ACC112 (cell line): ENCODE results near the gene APOC1.
"Not testable (repeated sequence)": the region's sequence is repeated elsewhere in the genome, so short reads cannot be mapped to it uniquely, and the experiment has no call there.

Source experiments
- H2AFZ ChIP-seq: fragments of 200-600 bp; sonication (generic); one replicate; pipeline ENCODE4 v1.6.0; 2017; ENCODE audit warnings: antibody characterized with exemption, low read length; ENCODE audit not compliant: unreplicated experiment
- H3K27ac ChIP-seq: fragments of 200-600 bp; sonication (generic); 2 replicates; pipeline ENCODE4 v1.5.1; 2014; ENCODE audit warnings: low read depth, mild to moderate bottlenecking, antibody characterized with exemption, low read length, moderate library complexity
- H3K27me3 ChIP-seq: fragments of 200-600 bp; sonication (generic); 2 replicates; pipeline ENCODE4 v1.6.1; 2014; ENCODE audit warnings: mild to moderate bottlenecking, antibody characterized with exemption, low read length, moderate library complexity, mixed read lengths; ENCODE audit not compliant: insufficient read depth
- H3K36me3 ChIP-seq: fragments of 200-600 bp; sonication (generic); 2 replicates; pipeline ENCODE4 v1.6.1; 2016; ENCODE audit warnings: mild to moderate bottlenecking, antibody characterized with exemption, low read length, moderate library complexity, mixed read lengths; ENCODE audit not compliant: insufficient read depth
- H3K4me1 ChIP-seq: fragments of 200-600 bp; sonication (generic); one replicate; pipeline ENCODE4 v1.6.1; 2016; ENCODE audit warnings: low read length, mixed read lengths; ENCODE audit not compliant: insufficient read depth, unreplicated experiment, control insufficient read depth
- H3K4me3 ChIP-seq: fragments of 200-600 bp; sonication (generic); 2 replicates; pipeline ENCODE4 v1.5.1; 2014; ENCODE audit warnings: mild to moderate bottlenecking, low read depth, low read length
- H3K79me2 ChIP-seq: fragments of 200-600 bp; sonication (generic); one replicate; pipeline ENCODE4 v1.6.0; 2016; ENCODE audit warnings: low read length; ENCODE audit not compliant: control insufficient read depth, unreplicated experiment, insufficient read depth

Gene APOC1

DNA sequence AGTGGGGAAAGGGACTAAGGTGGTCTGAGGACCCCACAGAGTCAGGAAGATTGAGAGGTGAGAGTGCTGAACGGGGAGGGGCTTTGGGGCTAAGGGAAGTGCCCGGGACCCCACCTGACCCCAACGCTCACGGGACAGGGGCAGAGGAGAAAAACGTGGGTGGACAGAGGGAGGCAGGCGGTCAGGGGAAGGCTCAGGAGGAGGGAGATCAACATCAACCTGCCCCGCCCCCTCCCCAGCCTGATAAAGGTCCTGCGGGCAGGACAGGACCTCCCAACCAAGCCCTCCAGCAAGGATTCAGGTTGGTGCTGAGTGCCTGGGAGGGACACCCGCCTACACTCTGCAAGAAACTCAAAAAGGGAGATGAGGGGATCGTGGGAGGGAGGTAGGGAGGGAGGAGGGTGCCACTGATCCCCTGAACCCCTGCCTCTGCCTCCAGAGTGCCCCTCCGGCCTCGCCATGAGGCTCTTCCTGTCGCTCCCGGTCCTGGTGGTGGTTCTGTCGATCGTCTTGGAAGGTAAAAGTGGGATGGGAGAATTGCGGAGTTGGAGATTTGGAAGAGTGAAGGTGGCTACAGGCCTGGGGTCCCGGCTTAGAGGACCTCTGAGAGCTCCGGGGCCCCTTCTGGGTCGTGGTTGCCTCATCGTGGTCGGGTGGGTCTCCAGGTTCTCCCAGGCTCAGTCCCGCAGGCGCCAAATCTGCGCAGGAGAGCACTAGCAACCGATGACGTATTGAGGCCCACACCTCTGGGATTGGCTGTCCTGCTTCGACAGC, at the start of gene APOC1:
TSS of gene APOC1 (plus strand) at position 176 of the 774 bp plus-strand sequence. CDS start at position 460, 284 bp downstream.
- not testable (repeated sequence) for H3K79me2 ChIP-seq, H3K27me3 ChIP-seq, H3K27ac ChIP-seq, H3K36me3 ChIP-seq, H3K4me1 ChIP-seq
- Histone ChIP-seq H3K4me3 (peak within 1 kb of the TSS; percentile 76), H2AFZ (peak within 1 kb of the TSS; percentile 32)

DNA sequence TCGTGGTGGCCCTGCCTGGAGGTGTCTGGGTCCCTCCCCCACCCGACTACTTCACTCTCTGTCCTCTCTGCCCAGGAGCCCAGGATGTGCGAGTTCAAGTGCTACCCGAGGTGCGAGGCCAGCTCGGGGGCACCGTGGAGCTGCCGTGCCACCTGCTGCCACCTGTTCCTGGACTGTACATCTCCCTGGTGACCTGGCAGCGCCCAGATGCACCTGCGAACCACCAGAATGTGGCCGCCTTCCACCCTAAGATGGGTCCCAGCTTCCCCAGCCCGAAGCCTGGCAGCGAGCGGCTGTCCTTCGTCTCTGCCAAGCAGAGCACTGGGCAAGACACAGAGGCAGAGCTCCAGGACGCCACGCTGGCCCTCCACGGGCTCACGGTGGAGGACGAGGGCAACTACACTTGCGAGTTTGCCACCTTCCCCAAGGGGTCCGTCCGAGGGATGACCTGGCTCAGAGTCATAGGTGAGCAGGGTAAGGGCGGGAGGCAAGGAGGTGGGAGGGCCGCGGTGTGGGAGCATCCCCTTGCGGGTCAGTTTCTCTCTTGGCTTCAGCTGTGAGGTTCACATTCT, 49.1 kb upstream of the APOC1 start:
- H3K4me3 ChIP-seq, result no peak overlapping the region
- no peak overlapping the region for H3K27ac ChIP-seq
- H3K4me1 ChIP-seq, result no peaks in the 10 kb centered on the region
- no peaks in the 10 kb centered on the region for H3K27me3 ChIP-seq
- no peaks in the 10 kb centered on the region for H3K79me2 ChIP-seq
- no peak overlapping the region for H2AFZ ChIP-seq
- H3K36me3 ChIP-seq, result peaks cover 3% of the 10 kb centered on the region; the same call in 1 of the 2 replicates

DNA sequence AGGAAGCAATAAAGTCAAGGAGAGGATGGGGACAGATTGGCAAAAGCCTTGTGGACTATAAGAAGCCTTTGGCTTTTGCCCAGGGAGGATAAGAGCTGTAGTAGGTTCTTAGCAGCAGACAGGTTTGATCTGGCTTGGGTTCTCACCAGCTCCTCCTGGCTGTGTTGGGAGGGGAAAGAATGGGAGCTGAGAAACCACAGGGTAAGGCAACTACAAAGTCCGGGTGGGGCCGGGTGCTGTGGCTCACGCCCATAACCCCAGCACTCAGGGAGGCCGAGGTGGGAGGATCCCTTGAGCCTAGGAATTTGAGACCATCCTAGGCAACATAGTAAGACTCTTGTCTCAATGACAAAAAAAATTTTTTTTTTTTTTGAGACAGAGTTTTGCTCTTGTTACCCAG, 47.7 kb upstream of the APOC1 start:
- H3K36me3 ChIP-seq, result peaks cover 3% of the 10 kb centered on the region; the same call in 1 of the 2 replicates
- H3K4me3 ChIP-seq, result no peak overlapping the region
- H3K4me1 ChIP-seq, result no peaks in the 10 kb centered on the region
- no peak overlapping the region for H3K27ac ChIP-seq
- H3K27me3 ChIP-seq, result no peaks in the 10 kb centered on the region
- H3K79me2 ChIP-seq, result no peaks in the 10 kb centered on the region
- H2AFZ ChIP-seq, result no peak overlapping the region

DNA sequence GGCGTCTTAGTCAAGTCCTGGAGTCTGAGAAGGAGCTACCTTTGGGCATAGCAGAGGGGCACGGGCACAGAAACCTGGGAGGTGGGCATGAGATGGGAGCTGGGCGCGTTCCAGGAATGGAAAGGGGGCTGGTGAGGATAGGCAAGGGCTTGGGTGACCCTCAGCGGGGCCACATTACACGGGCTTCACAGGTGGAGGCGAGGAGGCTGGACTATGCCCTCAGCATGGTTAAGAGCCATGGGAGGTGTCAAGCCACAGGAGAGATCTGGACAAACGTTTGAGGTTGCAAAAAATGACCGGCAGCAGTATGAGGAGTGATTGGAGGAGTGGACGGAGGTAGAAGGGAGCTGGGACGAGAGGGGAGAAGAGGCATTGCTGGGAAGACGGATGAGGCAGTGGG, 46.8 kb upstream of the APOC1 start:
- Histone ChIP-seq H3K79me2 (no peaks in the 10 kb centered on the region), H3K4me1 (no peaks in the 10 kb centered on the region), H3K27me3 (no peaks in the 10 kb centered on the region), H3K36me3 (peaks cover 3% of the 10 kb centered on the region; the same call in 1 of the 2 replicates), H3K27ac (no peak overlapping the region), H2AFZ (no peak overlapping the region), H3K4me3 (no peak overlapping the region)

DNA sequence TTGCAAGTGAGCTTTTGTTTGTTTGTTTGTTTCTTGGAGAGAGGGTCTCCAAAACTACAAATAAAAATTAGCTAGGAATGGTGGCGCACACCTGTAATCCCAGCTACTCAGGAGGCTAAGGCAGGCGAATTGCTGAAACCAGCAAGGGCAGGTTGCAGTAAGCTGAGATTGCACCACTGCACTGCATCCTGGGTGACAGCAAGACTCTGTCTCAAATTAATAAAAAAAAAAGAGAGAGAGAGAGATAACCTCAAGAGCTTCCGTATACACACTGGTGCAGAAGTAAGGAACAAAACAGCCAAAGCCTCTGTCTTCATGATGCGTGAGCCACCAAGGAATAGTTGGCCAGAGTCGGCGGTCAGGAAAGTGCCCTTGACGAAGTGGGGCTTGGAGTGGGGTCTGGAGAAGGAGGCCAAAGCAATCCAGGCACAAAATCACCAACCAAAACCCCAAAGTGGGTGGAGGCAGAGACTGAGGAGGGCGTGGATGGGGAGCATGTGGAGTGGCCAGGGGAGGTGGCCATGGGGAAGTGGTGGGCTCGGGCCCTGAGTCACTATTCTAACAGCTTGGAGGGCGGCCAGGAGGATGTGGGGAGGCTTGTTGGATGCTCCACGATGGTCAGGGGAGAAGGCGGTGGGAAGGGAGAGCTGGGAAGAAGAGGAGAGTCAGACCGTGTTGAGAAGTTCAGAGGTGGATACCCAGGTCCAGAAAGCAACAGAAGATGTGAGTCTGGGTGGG, 44.5 kb upstream of the APOC1 start:
- no peak overlapping the region for H3K4me3 ChIP-seq
- no peaks in the 10 kb centered on the region for H3K79me2 ChIP-seq
- H3K36me3 ChIP-seq, result peaks cover 3% of the 10 kb centered on the region; the same call in 1 of the 2 replicates
- H3K27ac ChIP-seq, result no peak overlapping the region
- no peaks in the 10 kb centered on the region for H3K4me1 ChIP-seq
- no peak overlapping the region for H2AFZ ChIP-seq
- H3K27me3 ChIP-seq, result no peaks in the 10 kb centered on the region

DNA sequence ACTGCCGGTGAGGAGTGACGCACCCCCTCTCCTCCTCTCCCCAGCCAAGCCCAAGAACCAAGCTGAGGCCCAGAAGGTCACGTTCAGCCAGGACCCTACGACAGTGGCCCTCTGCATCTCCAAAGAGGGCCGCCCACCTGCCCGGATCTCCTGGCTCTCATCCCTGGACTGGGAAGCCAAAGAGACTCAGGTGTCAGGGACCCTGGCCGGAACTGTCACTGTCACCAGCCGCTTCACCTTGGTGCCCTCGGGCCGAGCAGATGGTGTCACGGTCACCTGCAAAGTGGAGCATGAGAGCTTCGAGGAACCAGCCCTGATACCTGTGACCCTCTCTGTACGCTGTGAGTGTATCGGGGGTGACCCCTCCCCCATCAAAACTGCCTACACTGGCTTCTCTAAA, 42.6 kb upstream of the APOC1 start:
- H3K36me3 ChIP-seq, result no peaks in the 10 kb centered on the region
- no peak overlapping the region for H3K27ac ChIP-seq
- H3K79me2 ChIP-seq, result no peaks in the 10 kb centered on the region
- no peak overlapping the region for H2AFZ ChIP-seq
- no peak overlapping the region for H3K4me3 ChIP-seq
- no peaks in the 10 kb centered on the region for H3K4me1 ChIP-seq
- H3K27me3 ChIP-seq, result no peaks in the 10 kb centered on the region

DNA sequence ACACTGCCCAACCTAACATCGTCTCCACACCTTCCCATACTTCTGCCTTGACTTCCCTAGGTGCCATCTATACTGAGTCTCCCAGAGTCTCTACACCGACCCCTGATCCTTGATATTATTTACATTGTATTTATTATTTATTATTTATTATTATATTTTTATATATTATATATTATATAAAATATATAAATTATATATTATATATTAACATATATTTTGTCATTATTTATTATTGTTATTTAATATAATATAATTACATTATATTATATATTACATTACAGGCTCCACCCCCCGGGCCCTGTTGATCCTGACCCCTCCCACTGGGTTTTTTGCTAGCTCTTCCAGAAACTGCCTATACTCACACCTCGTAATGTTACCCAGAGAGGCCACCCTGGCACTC, 41.7 kb upstream of the APOC1 start:
- H3K27ac ChIP-seq, result no peak overlapping the region
- H3K27me3 ChIP-seq, result no peaks in the 10 kb centered on the region
- H2AFZ ChIP-seq, result no peak overlapping the region
- no peaks in the 10 kb centered on the region for H3K4me1 ChIP-seq
- H3K36me3 ChIP-seq, result no peaks in the 10 kb centered on the region
- no peaks in the 10 kb centered on the region for H3K79me2 ChIP-seq
- H3K4me3 ChIP-seq, result no peak overlapping the region

DNA sequence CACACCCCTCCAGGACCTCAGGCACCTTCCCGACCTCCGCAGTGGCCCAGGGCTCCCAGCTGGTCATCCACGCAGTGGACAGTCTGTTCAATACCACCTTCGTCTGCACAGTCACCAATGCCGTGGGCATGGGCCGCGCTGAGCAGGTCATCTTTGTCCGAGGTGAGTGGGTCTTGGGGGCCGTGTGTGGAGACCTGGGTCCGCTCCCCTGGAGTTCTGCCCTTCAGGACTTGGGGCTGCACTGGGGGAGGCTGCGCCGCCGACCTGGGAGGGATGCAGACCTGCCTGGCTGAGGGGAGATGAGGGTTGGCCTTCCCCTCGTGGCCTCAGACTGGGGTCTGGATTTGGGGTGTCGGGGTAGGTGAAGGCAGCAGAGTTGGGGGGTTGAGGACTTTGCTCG, 40.1 kb upstream of the APOC1 start:
- no peaks in the 10 kb centered on the region for H3K27me3 ChIP-seq
- H3K4me3 ChIP-seq, result no peak overlapping the region
- H2AFZ ChIP-seq, result no peak overlapping the region
- no peak overlapping the region for H3K27ac ChIP-seq
- no peaks in the 10 kb centered on the region for H3K79me2 ChIP-seq
- H3K4me1 ChIP-seq, result no peaks in the 10 kb centered on the region
- H3K36me3 ChIP-seq, result no peaks in the 10 kb centered on the region

DNA sequence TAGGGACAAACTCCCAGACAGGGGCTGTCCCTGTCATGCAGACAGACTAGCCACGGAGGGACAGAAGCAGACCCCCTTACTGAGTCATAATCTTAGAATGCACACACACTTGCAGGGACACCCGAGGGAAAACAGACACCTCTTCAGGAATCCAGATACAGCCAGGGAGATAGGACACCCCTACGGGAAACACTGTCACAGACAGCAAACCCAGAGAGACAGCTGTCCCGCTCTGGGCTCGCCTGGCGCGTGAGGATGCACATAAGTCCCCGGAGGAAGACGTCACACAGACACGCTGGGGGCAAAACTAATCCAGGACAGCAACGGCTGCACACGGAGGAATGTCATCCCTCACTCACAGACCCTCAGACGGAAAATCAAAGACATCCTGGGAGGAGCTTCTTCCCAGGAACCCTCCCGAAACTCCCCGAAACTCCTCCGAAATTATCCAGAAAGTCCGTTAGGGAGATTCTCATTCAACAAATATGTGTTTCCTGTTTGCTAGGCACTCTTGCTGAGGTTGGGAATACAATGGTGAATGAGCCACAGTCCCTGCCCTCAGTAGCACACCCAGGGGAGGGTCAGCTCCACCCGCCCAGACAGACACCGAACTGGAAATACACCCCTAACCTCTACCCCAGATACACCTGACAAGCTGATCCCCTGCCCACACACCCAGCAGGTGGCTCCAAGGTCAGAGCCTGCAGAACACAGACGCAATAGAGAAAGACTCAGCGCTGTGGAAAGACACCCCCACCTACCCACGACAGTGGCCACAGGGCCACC, 38.5 kb upstream of the APOC1 start:
- Histone ChIP-seq H3K27ac (no peak overlapping the region), H3K27me3 (no peaks in the 10 kb centered on the region), H3K4me3 (no peak overlapping the region), H3K4me1 (no peaks in the 10 kb centered on the region), H3K36me3 (no peaks in the 10 kb centered on the region), H3K79me2 (no peaks in the 10 kb centered on the region), H2AFZ (no peak overlapping the region)

DNA sequence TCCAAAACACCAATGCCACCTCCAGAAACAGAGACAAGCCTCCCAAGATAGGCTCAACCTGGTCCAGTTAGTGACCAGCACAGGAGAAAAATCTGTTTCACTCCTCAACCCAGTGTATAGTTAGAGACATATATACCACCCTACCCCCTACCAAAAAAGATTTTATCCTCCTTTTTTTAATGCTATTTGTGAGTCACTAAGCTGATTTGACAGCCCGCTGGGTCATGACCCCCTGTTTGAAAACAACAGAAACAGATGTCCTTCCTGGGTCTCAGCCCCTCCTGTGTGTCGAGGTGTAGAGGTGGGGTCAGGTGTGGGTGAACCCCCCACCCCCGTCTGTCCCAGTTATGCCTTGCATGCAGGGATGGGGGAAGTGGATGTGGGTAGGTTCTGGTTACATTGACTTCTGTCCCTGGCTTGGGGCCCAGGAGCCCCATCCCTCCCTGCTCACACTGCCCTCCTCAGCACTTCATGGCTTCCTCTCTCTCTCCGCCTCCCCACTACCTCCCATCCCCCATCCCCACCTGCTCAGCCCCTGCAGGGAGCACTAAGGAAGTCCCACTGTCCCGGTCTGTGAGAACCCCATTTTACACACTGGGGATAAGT, 37.4 kb upstream of the APOC1 start:
- no peaks in the 10 kb centered on the region for H3K27me3 ChIP-seq
- H3K79me2 ChIP-seq, result no peaks in the 10 kb centered on the region
- H3K4me1 ChIP-seq, result no peaks in the 10 kb centered on the region
- H2AFZ ChIP-seq, result no peak overlapping the region
- no peak overlapping the region for H3K4me3 ChIP-seq
- H3K27ac ChIP-seq, result no peak overlapping the region
- no peaks in the 10 kb centered on the region for H3K36me3 ChIP-seq
